Astrocyte (in vitro differentiated cells and primary cell): ENCODE data around the gene ASPRV1. TPM values are rescaled to one million over a fixed set of nuclear protein-coding genes. Genes with fewer than 3 reads are reported as not detected.

Source experiments
- DNase-seq: peaks from one replicate; pipeline ENCODE4 v3.0.0-alpha.2; 2010; ENCODE audit warnings: low read depth
- FAIRE-seq: peaks from 2 replicates; lab custom pipeline; 2011; peaks lifted over from hg19 to GRCh38; lab: Jason Lieb, UNC
- H2AFZ ChIP-seq: 2 replicates; pipeline ENCODE4 v1.6.0; 2012; ENCODE audit warnings: low read depth, low read length, inconsistent platforms
- H3K27ac ChIP-seq: 2 replicates; pipeline ENCODE4 v1.5.1; 2011; ENCODE audit warnings: low read depth, low read length, inconsistent platforms
- H3K27me3 ChIP-seq: 2 replicates; pipeline ENCODE4 v1.6.0; 2011; ENCODE audit warnings: low read length, inconsistent platforms; ENCODE audit not compliant: insufficient read depth
- H3K36me3 ChIP-seq: 2 replicates; pipeline ENCODE4 v1.5.1; 2011; ENCODE audit warnings: low read length, inconsistent platforms; ENCODE audit not compliant: insufficient read depth
- H3K4me1 ChIP-seq: 2 replicates; pipeline ENCODE4 v1.5.1; 2011; ENCODE audit warnings: low read length, inconsistent platforms; ENCODE audit not compliant: insufficient read depth
- H3K4me2 ChIP-seq: 2 replicates; pipeline ENCODE4 v1.6.0; 2012; ENCODE audit warnings: low read length, inconsistent platforms
- H3K4me3 ChIP-seq: 2 replicates; pipeline ENCODE4 v1.5.1; 2011; ENCODE audit warnings: low read depth, mild to moderate bottlenecking, low read length, inconsistent platforms; ENCODE audit not compliant: insufficient read depth
- H3K79me2 ChIP-seq: 2 replicates; pipeline ENCODE4 v1.6.0; 2012; ENCODE audit warnings: mild to moderate bottlenecking, low read length, inconsistent platforms; ENCODE audit not compliant: insufficient read depth
- H3K9ac ChIP-seq: 2 replicates; pipeline ENCODE4 v1.6.0; 2012; ENCODE audit warnings: mild to moderate bottlenecking, low read length, inconsistent platforms
- H3K9me3 ChIP-seq: 2 replicates; pipeline ENCODE4 v1.5.1; 2012; ENCODE audit warnings: low read depth, mild to moderate bottlenecking, low read length, inconsistent platforms; ENCODE audit not compliant: insufficient read depth
- H4K20me1 ChIP-seq: 2 replicates; pipeline ENCODE4 v1.6.0; 2012; ENCODE audit warnings: low read length, inconsistent platforms; ENCODE audit not compliant: insufficient read depth
- H3K27ac Mint-ChIP-seq: one replicate; pipeline ENCODE4 v1.8.0; 2021; ENCODE audit warnings: mild to moderate bottlenecking, mixed read lengths; ENCODE audit not compliant: unreplicated experiment
- H3K27me3 Mint-ChIP-seq: one replicate; pipeline ENCODE4 v1.8.0; 2021; ENCODE audit warnings: low read depth, mixed read lengths; ENCODE audit not compliant: unreplicated experiment
- H3K36me3 Mint-ChIP-seq: one replicate; pipeline ENCODE4 v1.8.0; 2021; ENCODE audit warnings: low read depth, mixed read lengths; ENCODE audit not compliant: unreplicated experiment
- H3K4me1 Mint-ChIP-seq: one replicate; pipeline ENCODE4 v1.8.0; 2021; ENCODE audit warnings: low read depth, mixed read lengths; ENCODE audit not compliant: unreplicated experiment
- H3K4me3 Mint-ChIP-seq: one replicate; pipeline ENCODE4 v1.8.0; 2021; ENCODE audit warnings: mild to moderate bottlenecking, moderate library complexity, mixed read lengths; ENCODE audit not compliant: unreplicated experiment
- H3K9me3 Mint-ChIP-seq: one replicate; pipeline ENCODE4 v1.8.0; 2021; ENCODE audit warnings: mild to moderate bottlenecking, mixed read lengths; ENCODE audit not compliant: unreplicated experiment
- EZH2 ChIP-seq: IDR thresholded peaks from 2 replicates; pipeline ENCODE4 v1.6.1; 2012; ENCODE audit warnings: mild to moderate bottlenecking, low read length, inconsistent platforms; ENCODE audit not compliant: insufficient read depth
- total RNA-seq: library from RNA; stranded (reverse); gene quantifications from 2 replicates; pipeline ENCODE4 v1.2.1, GENCODE V29; 2021
- TF ChIP-seq, protein P1 (sequence below): IDR thresholded peaks from 2 replicates; pipeline ENCODE4 v1.5.1; 2011; ENCODE audit warnings: low read depth, mild to moderate bottlenecking, inconsistent platforms, low read length, moderate library complexity; ENCODE audit not compliant: insufficient read depth

Gene ASPRV1
- total RNA-seq, 1 donor from 2014 or later = 0.23 TPM

GRCh38 chr2:69958480-69958879 is 3.0 kb downstream of the ASPRV1 start:
- FAIRE-seq (no peak), DNase-seq (no peak)
- Mint-ChIP-seq H3K4me1 (no peaks in the 10 kb centered on the region), H3K36me3 (no peaks in the 10 kb centered on the region), H3K9me3 (peaks cover 4% of the 10 kb centered on the region), H3K4me3 (no peak overlapping the region), H3K27me3 (peaks cover 53% of the 10 kb centered on the region), H3K27ac (no peak overlapping the region)
- no peak overlapping the region for H3K27ac ChIP-seq
- H3K27me3 ChIP-seq = peaks cover 9% of the 10 kb centered on the region
- H3K9me3 ChIP-seq = no peaks in the 10 kb centered on the region
- H3K36me3 ChIP-seq = no peaks in the 10 kb centered on the region
- no peaks in the 10 kb centered on the region for H3K4me1 ChIP-seq
- H3K9ac ChIP-seq = no peak overlapping the region
- H3K79me2 ChIP-seq = no peaks in the 10 kb centered on the region
- no peak overlapping the region for H3K4me3 ChIP-seq
- TF ChIP-seq, protein P1, sequence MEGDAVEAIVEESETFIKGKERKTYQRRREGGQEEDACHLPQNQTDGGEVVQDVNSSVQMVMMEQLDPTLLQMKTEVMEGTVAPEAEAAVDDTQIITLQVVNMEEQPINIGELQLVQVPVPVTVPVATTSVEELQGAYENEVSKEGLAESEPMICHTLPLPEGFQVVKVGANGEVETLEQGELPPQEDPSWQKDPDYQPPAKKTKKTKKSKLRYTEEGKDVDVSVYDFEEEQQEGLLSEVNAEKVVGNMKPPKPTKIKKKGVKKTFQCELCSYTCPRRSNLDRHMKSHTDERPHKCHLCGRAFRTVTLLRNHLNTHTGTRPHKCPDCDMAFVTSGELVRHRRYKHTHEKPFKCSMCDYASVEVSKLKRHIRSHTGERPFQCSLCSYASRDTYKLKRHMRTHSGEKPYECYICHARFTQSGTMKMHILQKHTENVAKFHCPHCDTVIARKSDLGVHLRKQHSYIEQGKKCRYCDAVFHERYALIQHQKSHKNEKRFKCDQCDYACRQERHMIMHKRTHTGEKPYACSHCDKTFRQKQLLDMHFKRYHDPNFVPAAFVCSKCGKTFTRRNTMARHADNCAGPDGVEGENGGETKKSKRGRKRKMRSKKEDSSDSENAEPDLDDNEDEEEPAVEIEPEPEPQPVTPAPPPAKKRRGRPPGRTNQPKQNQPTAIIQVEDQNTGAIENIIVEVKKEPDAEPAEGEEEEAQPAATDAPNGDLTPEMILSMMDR = no peak
- no peak for TF ChIP-seq EZH2
- no peak overlapping the region for H3K4me2 ChIP-seq
- H4K20me1 ChIP-seq = no peaks in the 10 kb centered on the region
- H2AFZ ChIP-seq = no peak overlapping the region

DNA sequence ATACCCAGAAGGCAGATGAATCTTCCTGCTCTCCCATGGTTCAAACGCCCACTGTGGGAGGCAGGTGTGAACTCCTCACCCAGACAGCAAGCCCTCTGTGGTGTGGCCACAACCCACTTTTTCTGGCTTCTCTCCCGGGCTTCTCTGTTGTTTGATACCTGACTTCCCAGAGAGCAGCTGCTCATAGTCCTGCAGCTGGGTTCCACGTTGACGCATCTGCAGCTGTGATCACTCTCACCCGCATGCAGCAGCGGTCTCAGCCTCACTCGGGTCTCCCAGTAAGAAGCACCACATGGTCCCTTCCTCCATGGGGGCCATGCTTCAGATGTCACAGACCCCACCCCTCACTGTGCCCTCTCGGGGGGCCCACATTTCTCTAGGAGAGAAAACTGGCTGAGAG is 3.5 kb downstream of the ASPRV1 start:
- Mint-ChIP-seq H3K36me3 (no peaks in the 10 kb centered on the region), H3K27ac (no peak overlapping the region), H3K4me1 (no peaks in the 10 kb centered on the region), H3K4me3 (no peak overlapping the region), H3K9me3 (peaks cover 4% of the 10 kb centered on the region), H3K27me3 (peaks cover 53% of the 10 kb centered on the region)
- Histone ChIP-seq H3K4me3 (no peak overlapping the region), H4K20me1 (no peaks in the 10 kb centered on the region), H3K27me3 (peaks cover 9% of the 10 kb centered on the region), H3K27ac (no peak overlapping the region), H3K4me1 (no peaks in the 10 kb centered on the region), H3K9ac (no peak overlapping the region), H2AFZ (no peak overlapping the region), H3K79me2 (no peaks in the 10 kb centered on the region), H3K4me2 (no peak overlapping the region), H3K36me3 (no peaks in the 10 kb centered on the region), H3K9me3 (no peaks in the 10 kb centered on the region)
- DNase-seq (no peak), FAIRE-seq (no peak)
- no peak for TF ChIP-seq EZH2
- TF ChIP-seq, protein P1 = no peak

DNA sequence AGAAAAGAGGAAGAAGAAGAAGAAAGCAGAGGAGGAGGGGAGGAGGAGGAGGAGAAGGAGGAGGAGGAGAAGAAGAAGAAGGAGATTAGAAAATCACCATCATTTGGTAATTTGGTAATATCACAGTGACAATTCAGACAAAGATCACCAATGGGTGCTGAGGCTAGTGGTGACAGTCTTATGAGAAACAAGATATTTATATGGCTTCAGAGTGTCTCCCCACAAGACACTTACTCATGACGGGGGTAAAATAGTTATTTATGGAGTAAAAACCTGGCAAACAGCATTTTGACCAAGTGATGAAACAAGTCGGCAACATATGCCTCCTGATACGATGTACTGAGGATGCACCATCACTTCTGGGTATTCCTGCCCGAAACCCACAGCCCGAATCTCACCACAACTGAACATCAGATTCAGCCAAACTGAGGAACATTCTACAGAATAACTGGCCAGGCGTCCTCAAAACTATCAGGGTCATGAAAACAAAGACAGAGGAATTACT is 4.9 kb downstream of the ASPRV1 start:
- Histone ChIP-seq H3K4me2 (no peak overlapping the region), H3K4me3 (no peak overlapping the region), H4K20me1 (no peaks in the 10 kb centered on the region), H2AFZ (no peak overlapping the region), H3K27ac (no peak overlapping the region), H3K79me2 (no peaks in the 10 kb centered on the region), H3K27me3 (peaks cover 9% of the 10 kb centered on the region), H3K36me3 (no peaks in the 10 kb centered on the region), H3K4me1 (no peaks in the 10 kb centered on the region), H3K9ac (no peak overlapping the region), H3K9me3 (no peaks in the 10 kb centered on the region)
- Mint-ChIP-seq H3K27ac (no peak overlapping the region), H3K36me3 (no peaks in the 10 kb centered on the region), H3K4me3 (no peak overlapping the region), H3K9me3 (peaks cover 4% of the 10 kb centered on the region), H3K27me3 (peaks cover 45% of the 10 kb centered on the region), H3K4me1 (no peaks in the 10 kb centered on the region)
- DNase-seq = no peak
- FAIRE-seq = no peak
- TF ChIP-seq EZH2 = no peak
- TF ChIP-seq, protein P1 = no peak
